GM18868 (cell line): ENCODE results near the gene MYBBP1A.

Experiments used
- ATAC-seq: cut with Tn5 transposase; IDR thresholded peaks from one replicate; pipeline ENCODE4 v1.9.1; 2021; ENCODE audit warnings: mild to moderate bottlenecking, moderate library complexity; ENCODE audit not compliant: unreplicated experiment

MYBBP1A gene

DNA sequence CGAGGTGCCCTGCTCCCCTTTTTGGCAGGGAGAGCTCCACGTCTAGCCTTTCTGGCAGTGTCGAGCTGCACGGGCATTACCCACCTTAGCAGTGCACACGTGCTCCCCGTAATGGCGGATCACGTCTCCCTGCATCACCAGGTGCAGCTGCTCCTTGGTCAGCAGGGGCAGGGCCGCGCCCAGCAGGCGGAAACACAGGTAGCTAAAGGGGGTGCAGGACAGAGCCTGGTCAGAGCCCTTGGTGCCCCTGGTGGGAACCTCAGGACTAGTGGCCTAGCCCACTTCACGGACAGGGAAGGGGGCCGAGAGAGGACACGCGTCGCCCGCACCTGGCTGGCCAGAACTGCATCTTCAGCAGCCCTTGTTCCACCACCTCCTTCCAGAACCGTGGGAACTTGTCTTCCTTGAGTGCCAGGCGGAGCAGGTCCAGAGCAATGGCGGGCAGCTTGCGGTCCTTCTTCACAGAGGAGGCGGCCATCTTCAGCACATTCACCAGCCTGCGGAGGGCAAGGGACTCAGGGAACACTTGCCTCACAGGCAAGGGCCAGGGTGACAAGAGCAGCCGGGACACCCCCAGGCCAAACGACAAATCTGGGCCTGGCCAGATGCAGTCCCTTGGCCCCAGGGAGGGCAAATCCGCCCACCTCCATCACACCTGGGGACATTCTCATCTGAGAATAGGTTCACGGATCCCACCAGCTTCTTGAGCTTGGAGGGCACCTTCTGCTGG is 3.2 kb downstream of the MYBBP1A start:
- ATAC-seq, result no peak

DNA sequence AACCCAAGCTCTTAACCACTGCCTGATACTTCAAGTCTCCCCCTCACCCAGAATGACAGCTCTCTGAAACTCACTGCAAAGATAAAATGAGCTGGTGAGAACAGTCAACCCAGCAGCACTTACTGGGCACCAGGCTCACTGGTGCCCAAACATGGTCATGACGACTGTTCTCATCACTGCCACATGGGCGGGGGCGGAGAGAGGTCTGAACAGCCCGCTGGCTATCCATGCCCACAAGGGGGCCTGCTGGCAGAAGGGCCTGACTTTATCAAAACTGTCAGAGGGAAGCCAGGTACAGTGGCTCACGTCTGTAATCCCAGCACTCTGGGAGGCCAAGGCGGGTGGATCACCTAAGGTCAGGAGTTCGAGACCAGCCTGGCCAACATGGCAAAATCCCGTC is 4.0 kb downstream of the MYBBP1A start:
- ATAC-seq, result no peak

DNA sequence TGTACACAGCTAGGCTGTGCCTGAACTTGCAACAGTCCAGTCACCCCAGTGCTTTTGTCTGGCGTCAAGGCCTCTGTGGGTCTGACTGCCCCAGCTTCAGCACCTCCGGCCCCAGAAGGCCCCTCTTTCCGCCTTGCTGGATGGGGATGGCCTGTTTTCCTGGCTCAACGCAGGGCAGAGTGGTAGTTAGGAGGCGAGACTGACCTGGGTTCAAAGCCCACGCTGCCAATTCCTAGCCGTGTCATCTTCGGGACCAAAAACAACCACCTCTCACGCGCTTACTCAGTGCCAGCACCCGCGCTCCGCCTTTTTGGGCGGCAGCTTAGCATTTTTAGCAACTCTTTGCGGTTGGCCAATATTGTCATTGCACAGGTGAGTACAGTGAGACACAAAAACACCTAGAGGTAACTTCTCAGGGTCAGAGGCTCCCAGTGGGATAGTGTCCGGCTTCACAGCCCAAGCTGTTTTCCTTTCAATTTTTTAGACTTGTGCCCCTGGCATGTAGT is 4.6 kb downstream of the MYBBP1A start:
- no peak for ATAC-seq

DNA sequence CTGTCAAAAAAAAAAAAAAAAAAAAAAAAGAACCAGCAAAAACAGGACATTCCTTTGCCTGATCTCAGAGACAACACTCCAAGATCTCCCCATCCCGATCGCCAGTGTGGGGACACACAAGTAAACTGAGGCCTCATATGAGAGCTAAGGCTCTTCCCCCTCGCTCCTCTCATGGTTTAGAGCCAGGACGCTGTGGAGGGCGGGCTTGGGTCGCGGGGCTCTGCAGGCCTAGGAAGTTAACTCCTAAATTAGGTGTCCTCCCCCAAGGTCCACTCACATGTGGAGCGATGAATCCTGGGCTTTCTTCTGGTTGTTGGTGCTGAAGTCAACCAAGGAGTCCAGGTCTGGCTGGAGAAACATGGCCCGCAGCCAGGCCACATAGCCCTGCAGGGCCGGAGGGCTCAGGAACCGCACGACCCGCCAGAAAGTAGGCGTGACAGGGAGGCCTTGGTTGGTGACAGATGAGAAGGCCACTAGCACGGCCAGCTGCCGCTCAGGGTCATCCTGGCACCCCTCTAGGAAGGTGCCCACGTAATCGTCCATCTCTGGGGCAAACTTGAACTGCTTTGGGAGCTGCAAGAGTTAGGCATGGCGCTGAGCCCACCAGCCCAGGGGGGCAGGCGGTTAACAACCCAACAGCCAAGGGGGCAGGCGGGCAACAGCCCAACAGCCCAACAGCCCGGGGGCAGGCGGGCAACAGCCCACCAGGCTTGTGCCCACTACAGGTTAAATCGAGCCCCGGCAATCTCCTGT is 5.2 kb downstream of the MYBBP1A start:
- ATAC-seq, result no peak

DNA sequence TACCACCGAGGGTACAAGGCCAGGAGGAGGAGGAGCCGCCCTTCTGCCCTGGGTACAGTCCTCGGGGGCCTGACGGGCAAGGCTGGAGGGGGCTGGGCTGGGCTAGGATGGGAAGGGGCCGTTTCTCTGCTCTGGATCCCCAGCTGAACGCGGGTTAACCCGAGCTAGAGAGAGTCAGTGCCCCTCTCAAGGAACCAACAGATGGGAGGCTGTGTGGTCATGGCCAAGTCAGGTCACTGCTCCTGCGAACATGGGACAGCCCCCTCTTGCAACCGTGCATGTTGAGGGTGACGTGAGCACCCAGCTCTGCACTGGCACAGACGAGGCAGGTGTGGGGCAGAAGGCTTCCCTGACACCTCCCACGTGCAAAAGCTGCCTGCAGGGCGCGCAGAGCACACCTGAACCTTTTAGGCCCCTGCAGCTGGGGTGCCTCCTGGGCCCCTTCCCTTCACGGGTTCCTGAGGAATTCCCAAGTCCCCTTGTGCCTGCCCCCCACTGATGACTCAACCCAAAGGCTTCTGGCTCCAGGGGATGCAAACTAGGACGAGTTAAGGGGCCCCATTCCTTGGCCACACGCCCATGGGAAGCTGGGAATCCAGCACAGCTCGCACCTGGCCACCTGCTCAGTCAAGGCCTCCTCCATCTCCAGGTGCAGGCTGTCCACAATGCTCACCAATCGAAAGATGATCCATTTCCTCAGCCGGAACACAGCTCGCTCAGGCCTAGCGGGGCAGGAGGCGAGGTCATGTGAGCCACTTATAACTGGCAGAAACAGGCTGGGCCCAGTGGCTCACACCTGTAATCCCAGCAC is 6.3 kb downstream of the MYBBP1A start:
- no peak for ATAC-seq

DNA sequence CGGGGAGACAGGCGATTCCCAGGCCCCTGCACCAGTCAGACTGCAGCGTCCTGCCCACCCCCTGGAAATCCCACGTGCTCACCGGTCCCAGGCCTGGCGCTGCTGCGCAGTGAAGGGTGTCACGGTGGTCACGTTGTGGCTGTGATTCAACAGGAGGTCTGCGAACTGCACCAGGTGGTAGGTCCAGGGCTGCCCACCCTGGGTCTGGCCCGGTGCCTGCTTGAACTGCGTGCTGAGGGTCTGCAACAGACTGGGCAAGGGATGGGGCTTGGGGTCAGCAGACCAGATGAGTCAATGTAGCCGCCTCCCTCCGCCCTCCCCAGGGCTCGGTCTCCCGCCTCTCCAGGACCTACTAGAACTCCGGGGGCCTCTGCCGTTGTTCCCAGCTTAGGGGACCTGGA is 7.1 kb downstream of the MYBBP1A start:
- no peak for ATAC-seq

DNA sequence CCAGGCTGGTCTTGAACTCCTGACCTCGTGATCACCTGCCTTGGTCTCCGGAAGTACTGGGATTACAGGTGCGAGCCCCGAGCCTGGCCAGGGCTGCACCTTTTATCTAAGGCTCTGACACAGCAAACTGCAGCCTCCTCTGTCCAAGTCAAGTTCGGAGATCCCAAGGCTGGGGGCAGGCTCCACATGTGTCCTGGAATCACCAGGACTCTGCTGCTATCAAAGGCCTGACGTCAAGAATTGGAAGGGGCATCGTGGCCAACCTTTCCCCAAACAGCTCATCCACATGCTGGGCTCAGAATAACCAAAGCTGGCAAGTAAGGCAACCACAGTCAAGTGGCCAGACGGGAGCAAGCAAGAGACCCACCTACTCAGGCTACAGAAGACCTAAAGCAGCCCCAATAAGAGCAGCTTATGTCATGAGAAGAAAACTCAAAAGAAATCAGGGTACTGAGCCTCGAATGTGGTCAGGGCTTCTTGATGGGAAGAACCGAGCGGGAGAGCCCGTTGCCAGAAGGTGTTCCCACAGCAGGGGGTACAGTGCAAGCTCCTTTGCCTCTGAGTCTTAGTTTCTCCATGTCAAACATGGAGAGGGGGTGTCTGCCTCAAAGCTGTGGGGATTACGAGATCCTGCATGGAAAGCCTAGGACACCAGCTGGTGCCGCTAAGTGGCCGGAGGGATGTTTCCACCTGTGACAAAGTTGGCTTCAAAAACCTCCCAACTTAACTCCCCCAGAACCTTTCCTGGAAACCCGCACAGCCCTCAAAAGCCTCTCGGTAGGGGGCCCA is 7.9 kb downstream of the MYBBP1A start:
- no peak for ATAC-seq

DNA sequence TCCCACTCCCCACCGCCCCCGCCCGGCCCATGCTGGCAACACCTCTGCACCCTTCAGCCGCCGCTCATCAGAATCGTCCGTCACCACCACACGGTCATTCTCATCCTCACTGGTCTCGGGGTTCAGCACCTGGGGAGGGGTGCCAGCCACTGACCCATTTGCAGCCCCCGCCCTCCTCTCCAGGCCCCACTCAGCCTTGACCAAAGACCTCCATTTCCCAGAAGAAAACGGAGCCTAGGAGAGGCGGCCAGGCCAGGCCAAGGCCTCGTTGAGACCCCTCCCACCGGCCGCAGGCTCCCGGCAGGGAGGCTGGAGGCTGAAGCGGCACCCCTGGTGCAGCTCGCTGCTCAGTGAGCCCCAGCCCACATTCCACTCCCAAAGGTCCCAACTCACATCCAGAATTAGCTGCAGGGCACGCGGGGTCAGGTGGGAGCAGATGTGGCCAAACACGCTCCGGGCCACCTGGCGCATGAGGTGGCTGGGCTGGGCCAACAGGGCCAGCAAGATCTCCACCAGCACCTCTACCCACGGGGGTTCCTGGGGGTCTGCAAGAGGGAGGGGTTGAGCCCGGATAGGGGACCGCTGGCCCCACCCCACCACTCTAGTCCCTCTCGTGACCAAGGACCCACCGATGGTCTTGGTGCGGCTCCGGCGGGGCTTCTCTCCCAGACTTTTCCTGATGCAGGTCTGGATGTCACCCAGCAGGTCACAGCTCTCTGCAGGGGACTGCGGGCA is 9.8 kb downstream of the MYBBP1A start:
- no peak for ATAC-seq

DNA sequence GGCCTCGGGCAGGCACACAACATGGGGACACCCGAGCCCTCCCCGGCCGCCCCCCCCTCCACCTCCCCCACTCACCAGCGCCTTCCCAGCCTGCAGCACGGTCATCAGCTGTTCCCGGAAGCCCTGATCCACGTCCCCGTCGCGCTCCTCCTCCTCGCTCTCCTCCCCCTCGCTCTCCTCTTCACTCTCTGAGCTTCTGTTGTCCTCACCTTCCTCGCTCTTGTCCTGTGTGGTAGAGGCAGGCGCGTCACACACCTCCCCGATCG is 10.3 kb downstream of the MYBBP1A start:
- ATAC-seq, result no peak

DNA sequence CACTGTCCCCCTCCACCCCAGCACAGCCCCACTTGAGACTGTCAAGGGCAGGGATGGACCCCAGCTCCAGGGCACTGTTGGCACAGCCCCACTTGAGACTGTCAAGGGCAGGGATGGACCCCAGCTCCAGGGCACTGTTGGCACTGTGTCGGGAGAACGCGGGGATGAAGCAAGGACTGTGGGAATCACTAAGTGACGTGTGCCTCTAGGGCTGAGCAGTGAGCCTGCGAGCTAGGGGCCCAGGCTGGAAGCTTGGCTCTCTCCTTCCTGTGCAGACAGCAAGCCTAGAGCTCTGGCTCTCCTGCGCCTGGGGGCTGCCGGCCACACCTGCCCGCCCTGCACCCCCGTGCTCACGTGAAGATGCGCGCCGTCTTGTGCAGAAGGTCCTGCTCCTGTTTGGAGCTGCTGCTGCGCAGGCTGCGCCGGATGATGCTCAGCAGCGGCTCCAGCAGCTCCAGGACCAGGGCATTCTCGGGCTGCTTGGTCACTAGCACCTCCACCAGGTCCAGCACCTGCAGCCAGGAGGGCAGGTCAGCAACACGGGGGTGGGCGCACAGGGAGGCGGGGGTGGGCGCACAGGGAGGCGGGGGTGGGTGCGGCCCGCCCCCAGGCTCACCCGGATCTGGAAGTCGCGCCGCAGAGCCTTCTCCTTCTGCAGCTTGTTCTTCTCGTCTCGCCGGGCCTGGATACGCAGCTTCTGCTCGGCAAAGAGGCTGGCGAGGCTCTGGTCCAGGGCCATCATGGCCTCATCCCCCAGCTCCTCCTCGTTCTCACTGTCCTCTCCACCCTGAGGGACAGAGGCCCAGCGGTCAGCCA is 10.8 kb downstream of the MYBBP1A start:
- no peak for ATAC-seq

DNA sequence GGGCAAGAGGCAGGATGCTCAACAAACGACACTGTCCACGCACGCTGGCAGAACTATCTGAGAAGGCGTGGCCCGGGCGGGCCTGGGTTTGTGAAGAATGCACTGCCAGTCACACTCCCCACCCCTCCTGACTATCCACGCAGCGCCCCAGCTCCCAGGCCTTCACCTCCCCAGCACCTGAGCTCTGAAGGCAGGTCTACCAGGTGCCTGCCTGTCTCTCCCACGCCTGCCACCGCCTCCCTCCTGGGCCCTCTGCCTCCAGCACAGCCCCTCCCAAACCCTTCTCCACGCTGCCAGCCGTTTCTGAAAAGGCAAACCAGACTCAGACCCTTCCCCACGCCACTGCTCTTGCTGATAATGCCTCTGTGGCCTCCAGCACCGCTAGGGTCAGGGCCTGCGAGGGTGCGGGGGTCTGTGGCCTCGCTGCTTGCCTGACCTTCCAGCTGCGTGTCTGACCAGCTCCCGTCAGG is 11.6 kb downstream of the MYBBP1A start:
- ATAC-seq, result no peak

DNA sequence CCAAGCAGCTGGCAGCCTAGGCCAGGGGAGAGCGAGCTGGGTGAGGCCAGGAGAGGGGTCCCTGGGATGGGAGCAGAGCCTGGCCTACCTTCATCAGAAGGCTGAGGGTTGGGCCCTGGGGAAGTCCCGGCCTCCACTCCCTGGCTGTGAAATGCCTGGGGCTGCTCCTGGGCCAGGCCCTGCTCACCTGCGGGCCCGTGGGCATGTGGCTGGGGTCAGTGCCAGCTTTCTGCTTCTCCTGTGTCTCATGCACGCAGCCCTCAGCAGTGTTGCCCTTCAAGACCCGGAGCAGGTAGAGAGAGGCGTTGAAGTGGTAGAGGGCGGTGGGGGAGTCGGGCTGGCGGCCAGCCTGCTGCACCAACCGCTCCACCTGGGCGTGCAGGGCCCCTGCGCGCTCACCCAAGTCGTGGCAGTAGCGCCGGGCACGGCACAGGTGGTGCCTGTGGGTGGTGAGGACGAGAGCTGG is 12.4 kb downstream of the MYBBP1A start:
- ATAC-seq, result no peak

DNA sequence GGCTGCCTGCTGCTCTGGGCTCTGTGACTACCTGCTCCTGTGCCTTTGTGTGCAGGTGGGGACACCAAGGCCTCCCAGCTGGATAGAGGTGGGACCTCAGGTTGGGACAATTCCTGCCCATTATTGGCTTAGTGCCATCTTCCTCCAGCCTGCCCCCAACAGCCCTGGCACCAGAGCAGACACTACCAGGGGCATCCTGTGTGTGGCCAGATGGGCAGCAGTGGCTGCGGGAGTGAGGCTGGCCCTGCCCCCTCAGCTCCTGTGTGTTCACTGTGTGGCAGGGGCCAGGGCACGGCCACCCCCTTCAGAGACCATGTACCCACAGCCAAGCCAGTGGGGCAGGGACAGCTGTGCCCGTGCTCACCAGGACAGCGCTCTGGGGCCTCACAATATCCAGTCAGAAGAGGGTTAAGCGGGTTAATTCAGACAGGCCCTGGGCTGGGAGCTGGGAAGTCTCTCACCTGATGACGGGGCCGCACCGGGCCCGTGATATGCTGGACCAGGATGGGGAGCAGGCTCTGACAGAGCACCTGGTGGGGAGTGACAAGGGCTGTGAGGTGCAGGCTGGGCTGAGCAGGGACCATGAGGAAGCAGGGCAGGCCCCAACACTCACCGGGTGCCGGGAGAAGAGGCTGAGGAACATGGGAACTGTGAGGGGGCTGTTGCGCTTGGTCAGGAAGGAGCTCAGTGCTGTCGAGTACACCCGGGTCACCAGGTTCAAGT is 13.0 kb downstream of the MYBBP1A start:
- no peak for ATAC-seq

DNA sequence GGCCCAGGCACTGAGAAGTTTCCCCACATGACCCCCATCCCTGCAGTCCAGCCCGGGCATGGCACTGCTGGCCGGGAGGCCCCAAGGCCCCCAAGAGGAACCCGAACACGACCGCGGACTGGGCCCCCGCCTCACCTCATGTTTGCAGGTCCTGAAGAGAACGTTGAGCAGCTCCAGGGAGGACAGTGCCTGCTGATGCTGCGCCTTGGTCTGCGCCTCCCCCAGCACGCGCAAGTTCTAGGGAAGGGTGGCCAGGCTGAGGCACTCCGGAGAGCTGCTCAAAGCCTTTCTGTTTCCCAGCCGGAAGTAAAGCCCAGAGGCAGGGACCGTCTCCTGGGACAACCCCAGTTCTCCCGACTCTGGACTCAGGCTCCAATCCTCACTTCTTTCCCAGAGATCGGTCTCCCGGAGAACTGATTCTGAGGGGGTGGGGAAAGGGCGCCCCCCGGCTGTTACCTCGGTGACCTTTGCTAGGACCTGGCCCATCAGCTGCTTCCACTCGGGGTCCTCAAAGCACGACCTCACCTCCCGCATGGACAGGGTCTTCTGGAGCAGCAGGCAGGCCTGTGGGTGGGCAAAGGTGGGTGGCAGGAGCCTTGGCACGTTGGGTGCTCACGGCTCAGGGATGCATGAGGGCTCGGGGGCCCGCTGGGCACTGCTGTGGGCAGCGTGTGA is 13.7 kb downstream of the MYBBP1A start:
- ATAC-seq, result no peak

DNA sequence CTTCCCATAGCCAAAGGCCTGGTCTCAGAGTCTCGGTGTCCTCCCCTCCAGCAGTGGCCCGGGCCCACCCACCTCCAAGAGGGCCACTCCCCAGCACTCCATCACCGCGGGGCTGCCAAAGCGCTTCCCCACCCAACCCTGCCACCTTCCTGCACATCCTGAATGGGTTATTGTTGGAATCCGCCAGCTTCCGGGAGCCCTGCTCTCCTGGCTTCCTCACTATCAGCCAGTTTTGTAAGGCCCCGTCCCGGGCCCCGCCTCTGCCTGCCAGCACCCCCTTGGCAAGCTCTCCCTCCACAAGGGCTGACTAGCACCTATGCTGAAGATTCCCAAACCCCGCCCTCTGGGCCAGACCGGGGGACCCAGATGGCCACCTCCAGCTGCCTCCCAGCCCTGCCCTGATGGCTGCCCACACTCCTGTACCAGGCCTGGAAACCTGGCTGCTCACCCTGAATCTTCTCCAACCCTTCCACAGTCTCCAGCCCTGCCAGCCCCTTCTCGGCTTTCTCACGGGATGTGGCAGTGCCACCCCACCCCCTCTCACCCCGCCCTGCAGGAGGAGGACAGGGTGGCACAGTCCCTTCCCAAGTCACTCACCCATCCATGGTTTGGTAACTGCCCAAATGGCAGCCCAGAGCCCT is 14.4 kb downstream of the MYBBP1A start:
- no peak for ATAC-seq

DNA sequence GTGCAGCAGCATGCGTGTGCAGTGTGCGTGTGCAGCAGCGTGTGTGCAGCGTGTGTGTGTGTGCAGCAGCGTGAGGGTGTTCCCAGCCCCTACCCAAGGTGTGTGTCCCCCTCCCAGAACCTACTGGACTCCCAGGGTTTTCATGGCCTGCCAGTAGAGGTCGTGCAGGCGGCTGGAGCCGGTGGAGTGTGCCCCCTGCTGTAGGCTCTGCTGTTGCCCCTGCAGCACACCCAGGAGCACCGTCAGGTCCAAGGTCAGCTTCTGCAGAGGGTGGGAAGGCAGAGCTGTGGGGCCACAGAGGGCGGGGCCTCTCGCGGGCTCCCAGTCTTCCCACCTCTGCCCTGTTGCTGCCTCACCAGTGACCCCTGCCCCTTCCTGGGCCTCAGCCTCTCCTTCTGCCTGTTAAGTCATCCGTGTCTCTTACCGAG is 14.9 kb downstream of the MYBBP1A start:
- no peak for ATAC-seq

DNA sequence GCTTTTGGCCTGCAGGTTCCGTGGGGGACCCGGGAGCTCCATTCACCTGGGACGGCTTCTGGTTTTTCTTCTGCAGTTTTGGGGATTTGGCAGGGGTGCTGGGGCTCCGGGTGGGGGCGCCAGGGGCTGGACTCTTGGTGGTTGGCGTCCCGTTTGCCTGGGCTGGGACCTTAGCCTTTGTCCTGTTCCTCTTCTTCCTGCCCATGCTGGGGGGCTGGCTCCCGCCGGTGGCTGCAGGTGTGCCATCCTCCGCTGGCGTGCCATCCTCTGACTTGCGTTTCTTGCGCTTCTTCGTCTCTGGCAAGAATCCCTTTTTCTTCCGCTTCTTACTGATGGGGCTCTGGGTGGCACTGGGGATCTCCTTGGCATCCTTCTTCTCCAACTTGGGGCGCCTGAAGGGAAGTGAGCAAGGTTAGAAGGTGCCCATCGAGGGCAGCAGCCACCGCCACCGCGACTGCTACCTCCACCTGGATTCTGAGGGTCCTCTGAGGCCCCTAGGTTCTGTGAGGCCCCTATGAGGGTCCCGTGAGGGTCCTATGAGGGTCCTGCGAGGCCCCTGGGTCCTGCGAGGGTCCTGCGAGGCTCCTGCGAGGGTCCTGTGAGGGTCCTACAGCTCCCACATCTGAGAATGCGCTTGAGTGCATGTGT is 15.5 kb downstream of the MYBBP1A start:
- no peak for ATAC-seq
